ENCODE results near the gene USB1.
A peak's percentile ranks its signal among the peaks of the same experiment; 100 is the strongest.
"Not testable (repeated sequence)": the region's sequence is repeated elsewhere in the genome, so short reads cannot be mapped to it uniquely, and the experiment has no call there.

The USB1 gene

GRCh38 chr16:57995721-57996405 lies 5.3 kb upstream of the USB1 start:
- no peak for DNase-seq

- no peak for DNase-seq
These were observed 4.6 kb upstream of the USB1 start for GRCh38 chr16:57996406-57997175.

GRCh38 chr16:57997176-57997527 lies 4.1 kb upstream of the USB1 start:
- no peak for DNase-seq

- DNase-seq, result no peak
These were observed 3.5 kb upstream of the USB1 start for GRCh38 chr16:57997528-57998265.

GRCh38 chr16:57998486-57998885 lies 2.7 kb upstream of the USB1 start:
- DNase-seq, result peak; percentile 32

- no peak for DNase-seq
These were observed 2.2 kb upstream of the USB1 start for GRCh38 chr16:57998992-57999365.

- DNase-seq, result no peak
These were observed 1.7 kb upstream of the USB1 start for GRCh38 chr16:57999366-57999970.

- DNase-seq, result peak; percentile 17
These were observed 1.1 kb upstream of the USB1 start, which contains the start of gene ZNF319 for GRCh38 chr16:57999971-58000705. Gene ZNF319 (minus strand): TSS chr16:58000672. CDS start chr16:57998265, 2,407 bp downstream.

GRCh38 chr16:58001781-58002415 lies 691 bp downstream of the USB1 start:
- no peak for DNase-seq

- DNase-seq, result no peak
These were observed 1.2 kb downstream of the USB1 start for GRCh38 chr16:58002416-58002800.

- no peak for DNase-seq
These were observed 1.7 kb downstream of the USB1 start for GRCh38 chr16:58002936-58003335.

GRCh38 chr16:58004736-58005135 lies 3.5 kb downstream of the USB1 start:
- not testable (repeated sequence) for DNase-seq

- no peak for DNase-seq
These were observed 8.7 kb downstream of the USB1 start for GRCh38 chr16:58009856-58010416.

GRCh38 chr16:58010886-58011285 lies 9.7 kb downstream of the USB1 start:
- DNase-seq, result no peak

- no peak for DNase-seq
These were observed 10.4 kb downstream of the USB1 start for GRCh38 chr16:58011652-58012051.

GRCh38 chr16:58012481-58012880 lies 11.3 kb downstream of the USB1 start:
- DNase-seq, result no peak

- DNase-seq, result no peak
These were observed 12.2 kb downstream of the USB1 start for GRCh38 chr16:58013201-58013956.

GRCh38 chr16:58016840-58017446 lies 15.7 kb downstream of the USB1 start:
- DNase-seq, result no peak

GRCh38 chr16:58018803-58019202 lies 17.6 kb downstream of the USB1 start:
- DNase-seq, result no peak

- no peak for DNase-seq
These were observed 18.8 kb downstream of the USB1 start for GRCh38 chr16:58019866-58020538.

Data from effector CD4-positive, alpha-beta T cell (primary cell).